Esophagus (tissue), 2 donors: Measurements from ENCODE around the gene PCBP3. TPM values are rescaled to one million over a fixed set of nuclear protein-coding genes. Genes with fewer than 3 reads are reported as not detected.
"Not testable (repeated sequence)": the region's sequence is repeated elsewhere in the genome, so short reads cannot be mapped to it uniquely, and the experiment has no call there.

ENCODE experiments used
- H3K27ac ChIP-seq, 2 donors: one replicate each; pipeline ENCODE4 v1.5.1; 2013; ENCODE audit warnings: low read depth in 2 of 2, mild to moderate bottlenecking in 2 of 2, inconsistent platforms in 1 of 2, low read length in 1 of 2, moderate library complexity in 1 of 2
- H3K27me3 ChIP-seq, 2 donors: one replicate each; pipeline ENCODE4 v1.6.1; 2013; ENCODE audit warnings: low read length in 2 of 2, control low read depth in 1 of 2, mild to moderate bottlenecking in 1 of 2; ENCODE audit not compliant: insufficient read depth in 2 of 2, control insufficient read depth in 1 of 2
- H3K36me3 ChIP-seq, 2 donors: one replicate each; pipeline ENCODE4 v1.6.1; 2013; ENCODE audit warnings: low read length in 1 of 2; ENCODE audit not compliant: control insufficient read depth in 2 of 2, insufficient read depth in 2 of 2
- H3K4me1 ChIP-seq, 2 donors: one replicate each; pipeline ENCODE4 v1.6.1; 2013; ENCODE audit warnings: low read length in 1 of 2; ENCODE audit not compliant: control insufficient read depth in 2 of 2, insufficient read depth in 2 of 2
- H3K4me3 ChIP-seq, 2 donors: one replicate each; pipeline ENCODE4 v1.5.1; 2013; ENCODE audit warnings: low read length in 2 of 2, mild to moderate bottlenecking in 2 of 2, low read depth in 1 of 2, moderate library complexity in 1 of 2
- H3K9me3 ChIP-seq, 2 donors: one replicate each; pipeline ENCODE4 v1.6.1; 2013; ENCODE audit warnings: mild to moderate bottlenecking in 2 of 2, low read depth in 1 of 2, low read length in 1 of 2, moderate library complexity in 1 of 2; ENCODE audit not compliant: control insufficient read depth in 2 of 2, insufficient read depth in 1 of 2
- WGBS, 2 donors: extraction: QIAGEN DNeasy Blood & Tissue Kit; methylation state at CpG; one replicate each; pipeline ENCODE4 v1.1.7; 2013; 5-methylcytosine and 5-hydroxymethylcytosine counted together
- polyA plus RNA-seq, 2 donors: library from polyadenylated mRNA; stranded (reverse); fragments of 200-250 nt; gene quantifications; one replicate each; pipeline ENCODE4 v1.2.3, GENCODE V29; 2013
- donor health status: healthy with polysubstance abuse.
- donor health status: Bipolar disorder and iron deficiency.

Gene PCBP3
- polyA plus RNA-seq, 2 donors, result 0.24 to 0.67 TPM

DNA sequence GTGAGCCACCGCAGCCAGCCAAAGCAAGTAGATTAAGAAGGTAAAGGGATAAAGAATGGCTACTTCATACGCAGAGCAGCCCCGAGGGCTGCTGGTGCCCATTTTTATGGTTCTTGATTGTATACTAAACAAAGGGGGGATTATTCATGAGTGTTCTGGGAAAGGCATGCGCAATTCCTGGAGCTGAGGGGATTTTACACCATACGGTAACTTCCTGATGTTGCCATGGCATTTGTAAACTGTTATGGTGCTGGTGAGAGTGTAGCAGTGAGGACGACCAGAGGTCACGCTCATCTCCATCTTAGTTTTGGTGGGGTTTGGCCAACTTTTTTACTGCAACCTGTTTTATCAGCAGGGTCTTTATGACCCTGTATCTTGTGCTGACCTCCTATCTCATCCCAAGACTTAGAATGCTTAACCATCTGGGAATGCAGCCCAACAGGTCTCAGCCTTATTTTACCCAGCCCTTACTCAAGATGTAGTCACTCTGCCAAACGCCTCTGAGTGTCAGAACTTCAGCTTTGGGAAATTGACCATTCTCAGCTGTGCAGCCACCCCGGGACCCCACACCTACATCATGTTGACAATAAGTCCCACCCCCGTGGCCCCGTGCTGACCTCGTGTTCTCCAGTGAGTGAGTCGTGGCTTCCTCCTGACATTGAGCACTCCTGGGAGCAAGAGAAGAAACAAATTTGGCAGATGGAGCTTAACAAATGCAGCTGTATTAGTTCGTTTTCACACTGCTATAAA is 188.6 kb downstream of the PCBP3 start:
- 41 to 50% methylated on average over 14 of the region's 14 CpGs for WGBS, 2 donors
- Histone ChIP-seq H3K27me3 (no peaks in the 10 kb centered on the region), H3K9me3 (no peaks in the 10 kb centered on the region), H3K36me3 (no peaks in the 10 kb centered on the region), H3K27ac (no peak overlapping the region), H3K4me1 (no peaks in the 10 kb centered on the region), H3K4me3 (no peak overlapping the region)

DNA sequence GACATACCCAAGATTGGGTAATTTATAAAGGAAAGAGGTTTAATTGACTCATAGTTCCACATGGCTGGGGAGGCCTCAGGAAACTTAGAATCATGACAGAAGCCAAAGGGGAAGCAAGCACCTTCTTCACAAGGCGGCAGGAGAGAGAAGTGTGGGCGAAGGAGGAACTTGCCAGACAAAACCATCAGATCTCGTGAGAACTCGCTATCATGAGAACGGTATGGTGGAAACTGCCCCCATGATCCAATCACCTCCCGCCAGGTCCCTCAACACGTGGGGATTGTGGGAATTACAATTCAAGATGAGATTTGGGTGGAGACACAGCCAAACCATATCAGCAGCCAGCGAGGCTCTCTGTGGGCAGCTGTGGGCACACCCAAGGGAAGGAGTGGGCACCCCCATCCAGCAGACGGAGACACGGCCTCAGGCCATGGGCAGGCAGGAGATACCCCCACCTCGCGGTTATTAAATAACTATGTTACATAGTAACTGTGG is 189.3 kb downstream of the PCBP3 start:
- not testable (repeated sequence) for H3K4me1 ChIP-seq, H3K36me3 ChIP-seq, H3K4me3 ChIP-seq, H3K27me3 ChIP-seq, H3K27ac ChIP-seq, H3K9me3 ChIP-seq
- 86 to 89% methylated on average over 12 of the region's 12 CpGs for WGBS, 2 donors

DNA sequence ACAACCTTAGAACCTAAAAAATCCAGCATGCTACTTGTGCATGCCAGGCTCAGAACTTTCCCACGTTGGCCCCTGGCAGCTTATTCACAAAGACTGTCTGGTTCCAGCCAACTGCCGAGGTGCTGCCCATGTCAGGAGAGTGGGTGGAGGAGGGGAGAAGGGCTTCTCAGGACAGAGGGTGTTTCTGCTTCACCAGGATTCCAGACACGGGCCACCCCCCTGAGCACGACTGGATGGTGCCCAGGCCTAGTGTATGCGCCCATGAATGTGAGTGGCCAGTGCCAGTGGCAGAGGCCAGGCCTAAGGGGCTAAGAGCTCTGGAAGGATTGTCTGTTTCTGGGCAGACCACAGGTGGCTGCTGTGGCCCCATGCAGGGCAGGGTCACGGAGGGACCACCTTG is 189.9 kb downstream of the PCBP3 start:
- Histone ChIP-seq H3K9me3 (no peaks in the 10 kb centered on the region), H3K36me3 (no peaks in the 10 kb centered on the region), H3K4me1 (no peaks in the 10 kb centered on the region), H3K4me3 (no peak overlapping the region), H3K27me3 (no peaks in the 10 kb centered on the region), H3K27ac (no peak overlapping the region)
- 57 to 63% methylated on average over 6 of the region's 6 CpGs for WGBS, 2 donors

DNA sequence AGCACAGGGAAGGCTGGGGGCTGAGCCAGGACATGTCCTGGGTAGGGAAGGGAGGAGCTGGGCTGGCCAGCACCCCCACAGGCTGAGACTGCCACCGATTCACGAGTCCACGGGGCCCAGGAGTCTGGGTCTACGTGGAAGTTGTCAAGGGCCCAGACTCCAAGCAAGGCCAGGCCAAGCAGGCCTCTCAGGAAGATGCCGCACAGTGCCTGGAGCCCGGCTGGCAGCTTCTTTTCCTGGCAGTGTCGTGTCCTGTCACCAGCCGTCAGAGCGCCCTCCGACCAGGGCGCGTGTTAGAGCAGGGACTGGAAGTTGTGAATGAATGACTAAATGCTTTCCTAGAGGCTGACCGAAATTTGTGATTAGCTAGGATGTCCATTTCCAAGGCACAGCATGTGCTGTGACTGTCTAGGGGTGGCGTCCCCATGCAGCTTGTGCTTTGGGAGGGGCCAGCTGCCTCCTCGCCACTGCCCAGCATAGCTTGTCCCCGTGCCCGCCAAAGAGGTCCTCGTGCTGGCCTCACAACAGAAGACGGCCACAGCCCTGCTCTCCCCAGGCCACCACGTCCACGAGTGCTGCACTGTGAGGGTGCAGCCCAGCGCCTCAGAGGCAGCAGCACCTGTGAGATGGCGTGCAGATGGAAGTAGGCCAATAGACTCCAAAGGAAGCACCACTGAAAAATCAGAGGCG is 190.6 kb downstream of the PCBP3 start:
- 89 to 90% methylated on average over 24 of the region's 24 CpGs for WGBS, 2 donors
- H3K27me3 ChIP-seq, result no peaks in the 10 kb centered on the region
- no peaks in the 10 kb centered on the region for H3K36me3 ChIP-seq
- H3K9me3 ChIP-seq, result no peaks in the 10 kb centered on the region
- no peaks in the 10 kb centered on the region for H3K4me1 ChIP-seq
- H3K4me3 ChIP-seq, result no peak overlapping the region
- H3K27ac ChIP-seq, result no peak overlapping the region

DNA sequence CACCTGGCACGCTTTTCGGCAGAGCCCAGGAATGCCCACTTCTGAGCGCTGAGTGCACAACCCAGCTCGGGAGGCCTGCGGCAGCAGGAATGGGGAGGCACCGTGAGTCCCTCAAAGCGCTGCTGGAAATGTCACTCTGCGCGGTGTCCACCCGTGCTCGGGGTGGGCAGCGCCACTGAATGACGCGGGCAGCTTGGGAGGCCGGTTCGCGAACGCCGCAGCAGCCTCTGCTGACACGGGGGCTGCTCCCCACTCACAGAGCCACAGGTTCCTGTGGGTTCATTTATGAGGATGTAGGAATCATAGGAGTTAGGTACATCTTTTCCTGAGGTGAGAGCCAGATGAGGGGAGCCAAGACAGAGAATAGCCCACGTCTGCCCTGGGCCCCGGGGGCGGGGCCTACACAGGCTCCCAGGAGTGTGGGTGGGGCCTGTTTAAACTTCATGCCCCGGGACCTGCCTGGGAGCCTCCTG is 191.3 kb downstream of the PCBP3 start:
- Histone ChIP-seq H3K9me3 (no peaks in the 10 kb centered on the region), H3K4me1 (no peaks in the 10 kb centered on the region), H3K36me3 (no peaks in the 10 kb centered on the region), H3K27ac (no peak overlapping the region), H3K4me3 (no peak overlapping the region), H3K27me3 (no peaks in the 10 kb centered on the region)
- WGBS, 2 donors, result 88% methylated on average over 24 of the region's 24 CpGs

DNA sequence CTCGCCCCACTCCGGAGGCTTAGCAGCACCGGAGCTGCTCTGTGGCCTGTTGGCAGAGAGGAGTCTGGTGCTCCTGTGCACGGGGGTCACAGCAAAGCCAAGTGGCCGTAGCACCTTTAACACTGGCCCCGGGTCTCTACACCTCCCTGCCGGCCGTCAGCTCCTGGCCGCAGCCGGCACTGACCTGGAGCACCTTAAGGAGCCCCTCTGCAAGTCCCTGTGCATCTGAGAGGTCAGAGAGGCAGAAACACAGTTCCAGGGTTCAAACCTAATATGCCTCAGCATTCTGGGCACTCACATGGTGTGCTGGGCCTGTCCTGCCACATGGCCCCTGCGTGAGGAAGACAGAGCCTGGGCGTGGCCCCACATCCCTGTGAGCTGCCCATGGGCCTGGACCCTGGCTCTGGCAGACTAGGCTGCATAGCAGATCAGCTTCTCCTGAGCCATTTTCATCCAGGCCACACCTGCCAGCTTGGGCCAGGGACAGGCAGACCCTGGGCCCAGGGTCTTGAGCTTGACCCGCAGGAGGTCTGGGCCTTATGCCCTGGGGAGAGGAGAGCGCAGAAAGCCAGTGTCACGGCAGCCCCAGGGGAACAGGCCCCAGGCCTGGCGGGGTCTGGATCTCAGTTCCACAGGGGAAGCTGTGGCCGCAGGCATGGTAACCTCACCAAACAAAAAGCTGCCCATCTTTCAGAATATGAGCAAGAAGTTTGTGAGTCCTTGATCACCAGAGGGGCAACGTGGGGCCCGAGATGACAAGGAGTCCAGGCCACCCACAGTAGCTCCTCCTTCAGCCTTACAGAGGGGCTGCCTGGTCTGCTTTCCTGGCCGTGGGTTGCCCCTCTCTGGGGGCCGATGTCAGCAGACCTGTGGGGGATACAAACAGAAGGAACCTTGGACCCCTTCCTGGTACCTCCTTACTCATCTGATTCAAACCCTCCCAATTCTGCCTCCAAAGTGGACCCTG is 192.1 kb downstream of the PCBP3 start:
- H3K4me1 ChIP-seq, result no peaks in the 10 kb centered on the region
- H3K36me3 ChIP-seq, result no peaks in the 10 kb centered on the region
- WGBS, 2 donors, result 86 to 90% methylated on average over 21 of the region's 21 CpGs
- H3K27me3 ChIP-seq, result no peaks in the 10 kb centered on the region
- H3K4me3 ChIP-seq, result no peak overlapping the region
- peaks cover 0 to 2% of the 10 kb centered on the region in 2 donors for H3K9me3 ChIP-seq
- H3K27ac ChIP-seq, result no peak overlapping the region

DNA sequence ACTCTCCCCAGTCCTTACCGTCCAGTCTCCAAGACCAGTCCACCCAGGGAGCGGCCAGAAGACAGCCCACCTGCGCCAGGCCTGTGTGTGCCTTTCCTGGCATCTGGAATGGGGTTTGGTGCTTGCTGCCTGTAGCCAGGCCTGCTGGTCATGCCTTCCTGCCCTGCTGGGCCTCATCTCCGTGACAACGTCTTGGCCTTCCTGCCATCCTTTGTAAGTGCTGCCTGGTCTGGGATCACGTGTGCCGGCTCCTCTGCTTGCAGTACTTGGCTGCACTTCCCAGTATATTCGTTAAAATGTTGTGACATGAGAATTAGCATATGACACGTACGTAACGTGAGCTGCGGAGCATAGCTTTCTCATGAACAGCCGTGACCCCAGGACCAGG is 192.7 kb downstream of the PCBP3 start:
- Histone ChIP-seq H3K9me3 (peaks cover 2% of the 10 kb centered on the region in 2 donors), H3K27me3 (no peaks in the 10 kb centered on the region), H3K27ac (no peak overlapping the region), H3K36me3 (no peaks in the 10 kb centered on the region), H3K4me1 (no peaks in the 10 kb centered on the region), H3K4me3 (no peak overlapping the region)
- WGBS, 2 donors, result 73 to 76% methylated on average over 13 of the region's 13 CpGs

DNA sequence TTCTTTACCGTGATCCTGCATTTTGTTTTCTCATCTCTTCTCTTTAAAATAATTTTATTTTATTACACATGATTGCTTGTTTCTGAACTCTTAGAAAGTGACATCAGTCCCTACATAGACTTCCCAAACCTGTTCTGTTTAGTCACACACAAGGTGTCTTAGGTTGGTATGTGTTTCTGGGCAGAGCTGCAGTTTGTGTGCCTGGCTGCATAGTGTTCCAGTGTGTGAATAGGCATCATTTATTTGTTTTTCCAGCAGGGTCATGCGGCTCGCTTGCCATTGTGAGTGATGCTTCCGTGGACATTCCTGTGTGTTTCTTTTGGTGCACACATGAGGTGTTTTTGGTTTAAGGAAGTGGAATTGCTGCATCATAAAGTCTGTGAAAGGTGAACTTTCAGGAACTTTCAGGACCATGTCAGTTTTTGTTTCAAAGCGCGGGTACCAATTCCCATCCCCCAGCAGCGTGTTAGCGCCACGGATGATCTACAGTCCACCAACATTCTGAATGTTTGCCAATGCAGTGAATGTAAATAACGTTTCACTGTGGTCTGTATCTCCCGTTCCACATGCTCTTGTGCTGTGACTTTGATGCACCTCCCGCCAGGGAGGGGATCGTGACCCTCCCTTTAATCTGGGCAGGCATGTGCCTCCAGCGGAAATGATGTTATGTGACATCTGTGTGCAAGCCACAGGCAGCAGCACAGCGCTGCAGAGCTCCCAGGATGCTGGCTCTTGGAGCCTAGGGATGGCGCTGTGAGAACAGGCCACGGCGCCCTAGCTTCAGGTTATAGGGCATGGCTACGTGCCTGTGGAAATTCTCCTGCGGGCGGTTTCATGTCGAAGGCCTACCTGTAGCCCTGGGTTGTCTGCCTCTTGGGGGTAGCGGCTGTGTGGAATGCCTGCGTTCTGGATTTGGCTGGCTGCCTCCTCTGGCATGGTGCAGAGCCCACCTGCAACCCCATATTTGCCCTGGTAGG is 193.5 kb downstream of the PCBP3 start:
- H3K27me3 ChIP-seq, result no peaks in the 10 kb centered on the region
- H3K4me3 ChIP-seq, result no peak overlapping the region
- peaks cover 2% of the 10 kb centered on the region in 2 donors for H3K9me3 ChIP-seq
- no peak overlapping the region for H3K27ac ChIP-seq
- 79 to 80% methylated on average over 24 of the region's 24 CpGs for WGBS, 2 donors
- no peaks in the 10 kb centered on the region for H3K36me3 ChIP-seq
- H3K4me1 ChIP-seq, result no peaks in the 10 kb centered on the region
